ENCODE measurements around the gene MED12.
"Not testable (repeated sequence)": the region's sequence is repeated elsewhere in the genome, so short reads cannot be mapped to it uniquely, and the experiment has no call there.

Gene MED12

DNA sequence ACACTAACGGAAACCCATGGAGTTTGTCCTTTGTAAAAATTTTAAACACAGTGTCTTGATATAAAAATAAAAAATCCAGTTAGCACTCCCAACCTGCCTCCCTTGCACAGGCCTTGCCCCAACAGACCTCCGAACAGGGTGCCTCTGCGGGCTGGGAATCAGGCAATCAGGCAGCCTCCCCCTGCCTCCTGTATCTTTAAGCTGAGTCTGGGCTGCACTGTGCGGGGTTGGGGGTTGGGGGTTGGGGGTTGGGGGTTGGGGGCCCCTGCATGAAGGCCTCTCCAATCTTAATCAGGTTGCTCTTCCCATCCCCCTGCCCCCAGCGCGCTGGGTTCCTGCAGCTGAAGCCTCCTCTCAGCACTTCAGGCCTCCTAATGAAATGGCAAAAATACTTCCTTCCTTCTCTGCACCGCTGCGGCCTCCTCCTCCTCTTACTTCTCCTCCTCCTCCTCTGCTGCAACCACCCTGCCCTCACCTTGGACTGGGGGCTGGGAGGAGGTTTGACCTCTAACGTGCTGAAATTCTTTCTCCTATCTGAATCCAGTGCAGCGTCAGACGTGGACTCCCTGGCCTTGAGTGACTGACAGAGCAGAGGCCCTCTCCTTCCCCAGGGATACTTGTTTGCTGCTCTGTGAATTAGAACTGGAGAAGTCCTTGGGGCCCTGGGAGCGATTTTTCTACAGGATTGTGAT, 52.9 kb downstream of the MED12 start:
- Histone ChIP-seq H3K36me3 (ENCODE audit: control insufficient read depth in 1 of 2, insufficient read depth in 2 of 2, low read length in 2 of 2) (peaks cover 3% of the 10 kb centered on the region in 2 donors), H3K27ac (ENCODE audit: low read depth, low read length) (no peak overlapping the region), H3K27me3 (ENCODE audit: control insufficient read depth in 1 of 2, insufficient read depth in 2 of 2, low read length in 2 of 2) (no peaks in the 10 kb centered on the region), H3K4me3 (ENCODE audit: low read depth in 1 of 2, low read length in 2 of 2) (no peak overlapping the region), H3K9ac (ENCODE audit: low read depth in 1 of 2, low read length in 2 of 2) (no peak overlapping the region), H3K9me3 (ENCODE audit: control insufficient read depth in 1 of 2, low read length in 2 of 2) (no peaks in the 10 kb centered on the region), H3K4me1 (ENCODE audit: control insufficient read depth in 1 of 2, insufficient read depth in 2 of 2, low read length in 2 of 2) (no peaks in the 10 kb centered on the region)

DNA sequence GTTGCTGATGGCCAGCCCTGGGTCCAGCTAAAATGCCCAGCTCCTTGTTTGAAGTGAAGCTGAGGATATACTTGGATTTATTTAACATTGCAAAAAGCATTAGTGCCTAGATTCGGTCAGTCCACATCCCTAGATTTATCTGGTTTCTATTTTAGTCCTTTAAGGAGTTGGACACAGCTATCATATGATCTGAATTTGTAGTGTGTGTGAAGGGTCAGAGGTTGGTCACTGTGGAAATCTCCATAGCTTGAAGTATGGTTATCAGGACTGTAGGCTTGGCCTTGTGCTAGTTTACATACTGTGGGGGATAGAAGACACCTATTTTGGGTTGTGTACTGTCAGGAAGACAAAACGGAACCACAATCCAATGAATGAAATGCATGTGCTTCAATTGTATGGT, 55.0 kb downstream of the MED12 start:
- H3K4me1 ChIP-seq (ENCODE audit: control insufficient read depth in 1 of 2, insufficient read depth in 2 of 2, low read length in 2 of 2) = no peaks in the 10 kb centered on the region
- no peak overlapping the region for H3K4me3 ChIP-seq (ENCODE audit: low read depth in 1 of 2, low read length in 2 of 2)
- H3K27me3 ChIP-seq (ENCODE audit: control insufficient read depth in 1 of 2, insufficient read depth in 2 of 2, low read length in 2 of 2) = no peaks in the 10 kb centered on the region
- peaks cover 0 to 8% of the 10 kb centered on the region in 2 donors for H3K36me3 ChIP-seq (ENCODE audit: control insufficient read depth in 1 of 2, insufficient read depth in 2 of 2, low read length in 2 of 2)
- H3K27ac ChIP-seq (ENCODE audit: low read depth, low read length) = no peak overlapping the region
- H3K9ac ChIP-seq (ENCODE audit: low read depth in 1 of 2, low read length in 2 of 2) = no peak overlapping the region
- H3K9me3 ChIP-seq (ENCODE audit: control insufficient read depth in 1 of 2, low read length in 2 of 2) = no peaks in the 10 kb centered on the region

DNA sequence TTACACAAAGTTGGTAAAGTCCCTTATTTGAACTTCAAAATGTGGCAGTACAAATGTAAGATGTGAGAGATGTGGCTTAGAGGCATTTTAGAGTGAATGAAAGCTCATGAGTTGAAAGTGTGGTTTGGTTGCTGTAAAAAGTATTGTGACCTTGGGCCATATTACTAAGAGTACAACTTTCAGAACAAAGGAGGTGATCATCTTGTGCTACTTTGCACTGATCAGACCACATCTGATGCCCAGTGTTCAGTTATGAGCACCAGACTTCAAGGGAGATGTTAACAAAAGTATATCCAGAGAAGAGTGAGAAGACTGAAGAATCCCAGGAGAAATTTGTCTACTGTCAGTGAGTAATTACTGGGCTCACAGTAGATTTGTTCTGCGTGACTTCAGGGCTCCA, 56.4 kb downstream of the MED12 start:
- Histone ChIP-seq H3K27me3 (ENCODE audit: control insufficient read depth in 1 of 2, insufficient read depth in 2 of 2, low read length in 2 of 2) (no peaks in the 10 kb centered on the region), H3K4me1 (ENCODE audit: control insufficient read depth in 1 of 2, insufficient read depth in 2 of 2, low read length in 2 of 2) (no peaks in the 10 kb centered on the region), H3K9me3 (ENCODE audit: control insufficient read depth in 1 of 2, low read length in 2 of 2) (no peaks in the 10 kb centered on the region), H3K27ac (ENCODE audit: low read depth, low read length) (no peak overlapping the region), H3K9ac (ENCODE audit: low read depth in 1 of 2, low read length in 2 of 2) (no peak overlapping the region), H3K4me3 (ENCODE audit: low read depth in 1 of 2, low read length in 2 of 2) (no peak overlapping the region), H3K36me3 (ENCODE audit: control insufficient read depth in 1 of 2, insufficient read depth in 2 of 2, low read length in 2 of 2) (peaks cover 0 to 8% of the 10 kb centered on the region in 2 donors)

DNA sequence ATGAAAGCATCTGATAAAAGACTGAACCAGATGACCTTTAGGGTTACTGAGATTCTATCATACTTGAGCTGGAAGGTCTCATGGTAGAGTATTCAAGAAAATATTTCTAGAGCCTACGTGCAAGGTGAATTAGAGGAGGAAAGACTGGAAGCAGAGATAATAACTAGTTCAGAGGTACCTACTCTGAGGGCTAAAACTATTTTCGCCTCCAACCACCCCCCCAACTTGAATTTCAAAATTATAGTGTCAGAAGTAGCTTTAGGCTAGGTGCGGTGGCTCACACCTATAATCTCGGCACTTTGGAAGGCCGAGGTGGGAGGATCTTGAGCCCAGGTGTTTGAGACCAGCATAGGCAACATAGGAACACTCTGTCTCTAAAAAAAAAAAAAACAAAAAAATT, 57.1 kb downstream of the MED12 start:
- H3K4me3 ChIP-seq (ENCODE audit: low read depth in 1 of 2, low read length in 2 of 2) = no peak overlapping the region
- no peaks in the 10 kb centered on the region for H3K4me1 ChIP-seq (ENCODE audit: control insufficient read depth in 1 of 2, insufficient read depth in 2 of 2, low read length in 2 of 2)
- peaks cover 0 to 8% of the 10 kb centered on the region in 2 donors for H3K36me3 ChIP-seq (ENCODE audit: control insufficient read depth in 1 of 2, insufficient read depth in 2 of 2, low read length in 2 of 2)
- no peak overlapping the region for H3K9ac ChIP-seq (ENCODE audit: low read depth in 1 of 2, low read length in 2 of 2)
- H3K27ac ChIP-seq (ENCODE audit: low read depth, low read length) = no peak overlapping the region
- H3K27me3 ChIP-seq (ENCODE audit: control insufficient read depth in 1 of 2, insufficient read depth in 2 of 2, low read length in 2 of 2) = no peaks in the 10 kb centered on the region
- H3K9me3 ChIP-seq (ENCODE audit: control insufficient read depth in 1 of 2, low read length in 2 of 2) = no peaks in the 10 kb centered on the region

DNA sequence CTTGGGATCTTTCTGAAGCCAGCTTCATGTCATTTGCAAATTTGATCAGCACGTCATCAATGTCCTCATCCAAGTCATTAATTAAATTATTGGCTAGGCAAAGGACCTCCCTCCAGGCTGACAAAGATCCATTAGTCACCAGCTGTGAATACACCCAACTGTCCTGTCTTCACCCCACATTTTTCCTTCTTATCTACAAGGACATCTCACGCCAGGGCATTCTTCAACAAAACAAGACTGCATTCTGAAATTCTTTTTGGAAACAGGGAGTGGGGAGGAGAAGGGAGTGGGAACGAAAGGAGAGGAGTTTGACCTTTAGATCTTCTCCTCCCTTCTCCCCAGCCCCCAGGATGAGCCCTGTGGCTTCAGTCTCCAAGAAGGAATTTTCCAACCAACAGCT, 58.9 kb downstream of the MED12 start:
- Histone ChIP-seq H3K9me3 (ENCODE audit: control insufficient read depth in 1 of 2, low read length in 2 of 2) (no peaks in the 10 kb centered on the region), H3K9ac (ENCODE audit: low read depth in 1 of 2, low read length in 2 of 2) (no peak overlapping the region), H3K27ac (ENCODE audit: low read depth, low read length) (no peak overlapping the region), H3K27me3 (ENCODE audit: control insufficient read depth in 1 of 2, insufficient read depth in 2 of 2, low read length in 2 of 2) (no peaks in the 10 kb centered on the region), H3K36me3 (ENCODE audit: control insufficient read depth in 1 of 2, insufficient read depth in 2 of 2, low read length in 2 of 2) (peaks cover 0 to 8% of the 10 kb centered on the region in 2 donors), H3K4me1 (ENCODE audit: control insufficient read depth in 1 of 2, insufficient read depth in 2 of 2, low read length in 2 of 2) (peaks cover 0 to 4% of the 10 kb centered on the region in 2 donors), H3K4me3 (ENCODE audit: low read depth in 1 of 2, low read length in 2 of 2) (no peak overlapping the region)

DNA sequence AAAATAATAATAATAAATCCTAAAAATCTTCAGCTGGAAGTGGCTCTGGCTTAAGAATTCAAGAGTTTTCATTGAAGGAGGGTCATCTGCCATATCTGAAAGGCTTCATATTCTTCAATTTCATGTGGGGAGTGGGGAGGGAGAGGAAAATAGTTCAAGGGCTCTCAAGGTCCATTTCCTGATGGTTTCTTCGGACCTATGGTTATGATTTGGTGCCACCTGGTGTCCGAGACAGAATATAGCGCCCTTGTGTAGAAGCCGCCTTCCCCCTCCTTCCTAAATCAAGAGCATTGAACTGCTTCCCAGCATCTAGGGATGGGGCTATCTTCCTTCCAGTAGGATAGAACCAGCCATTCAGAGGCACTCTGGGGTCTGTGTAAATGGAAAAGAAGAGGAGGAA, 60.5 kb downstream of the MED12 start:
- H3K9me3 ChIP-seq (ENCODE audit: control insufficient read depth in 1 of 2, low read length in 2 of 2) = no peaks in the 10 kb centered on the region
- H3K4me1 ChIP-seq (ENCODE audit: control insufficient read depth in 1 of 2, insufficient read depth in 2 of 2, low read length in 2 of 2) = peaks cover 4 to 11% of the 10 kb centered on the region in 2 donors
- no peaks in the 10 kb centered on the region for H3K27me3 ChIP-seq (ENCODE audit: control insufficient read depth in 1 of 2, insufficient read depth in 2 of 2, low read length in 2 of 2)
- H3K4me3 ChIP-seq (ENCODE audit: low read depth in 1 of 2, low read length in 2 of 2) = no peak overlapping the region
- H3K36me3 ChIP-seq (ENCODE audit: control insufficient read depth in 1 of 2, insufficient read depth in 2 of 2, low read length in 2 of 2) = peaks cover 0 to 5% of the 10 kb centered on the region in 2 donors
- no peak overlapping the region for H3K27ac ChIP-seq (ENCODE audit: low read depth, low read length)
- no peak overlapping the region for H3K9ac ChIP-seq (ENCODE audit: low read depth in 1 of 2, low read length in 2 of 2)

DNA sequence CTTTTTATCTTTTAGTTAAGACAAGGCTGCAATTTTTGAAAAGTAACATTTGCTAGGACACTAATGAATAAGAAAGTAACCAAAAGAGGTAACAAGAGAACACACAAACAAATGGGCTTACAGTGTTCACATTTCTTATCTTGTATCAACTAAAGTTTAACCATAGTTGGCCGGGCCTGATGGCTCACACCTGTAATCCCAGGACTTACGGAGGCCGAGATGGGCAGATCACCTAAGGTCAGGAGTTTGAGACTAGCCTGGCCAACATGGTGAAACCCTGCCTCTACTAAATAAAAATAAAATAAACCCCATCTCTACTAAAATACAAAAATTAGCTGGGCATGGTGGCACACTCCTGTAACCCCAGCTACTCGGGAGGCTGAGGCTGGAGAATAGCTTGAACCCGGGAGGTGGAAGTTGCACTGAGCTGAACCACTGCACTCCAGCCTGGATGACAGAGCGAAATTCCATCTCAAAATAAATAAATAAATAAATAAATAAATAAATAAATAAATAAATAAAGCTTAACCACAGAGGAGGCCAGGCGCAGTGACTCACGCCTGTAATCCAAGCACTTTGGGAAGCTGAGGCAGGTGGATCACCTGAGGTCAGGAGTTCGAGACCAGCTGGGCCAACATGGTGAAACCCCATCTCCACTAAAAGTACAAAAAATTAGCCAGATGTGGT, 62.3 kb downstream of the MED12 start:
- H3K9me3 ChIP-seq (ENCODE audit: control insufficient read depth in 1 of 2, low read length in 2 of 2); H3K36me3 ChIP-seq (ENCODE audit: control insufficient read depth in 1 of 2, insufficient read depth in 2 of 2, low read length in 2 of 2); H3K27ac ChIP-seq (ENCODE audit: low read depth, low read length); H3K9ac ChIP-seq (ENCODE audit: low read depth in 1 of 2, low read length in 2 of 2); H3K4me3 ChIP-seq (ENCODE audit: low read depth in 1 of 2, low read length in 2 of 2); H3K27me3 ChIP-seq (ENCODE audit: control insufficient read depth in 1 of 2, insufficient read depth in 2 of 2, low read length in 2 of 2): not testable (repeated sequence)
- H3K4me1 ChIP-seq (ENCODE audit: control insufficient read depth in 1 of 2, insufficient read depth in 2 of 2, low read length in 2 of 2) = peaks cover 4 to 11% of the 10 kb centered on the region in 2 donors

DNA sequence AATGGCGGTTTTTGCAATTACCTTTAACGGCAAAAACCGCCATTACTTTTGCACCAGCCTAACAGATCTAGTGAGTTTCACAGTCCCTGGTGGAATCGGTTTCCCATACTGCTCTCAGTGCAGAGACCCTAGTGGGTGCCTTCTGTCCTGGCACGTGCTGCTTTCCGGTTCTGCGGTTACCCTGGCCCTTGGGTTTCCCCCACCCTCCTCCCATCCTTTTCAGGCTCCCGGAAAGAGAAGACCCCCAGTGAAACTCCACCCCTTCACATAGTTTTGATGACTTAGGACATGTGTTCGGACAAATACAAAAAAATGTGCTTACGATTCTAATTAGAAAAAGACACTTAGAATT, 63.1 kb downstream of the MED12 start:
- H3K36me3 ChIP-seq (ENCODE audit: control insufficient read depth in 1 of 2, insufficient read depth in 2 of 2, low read length in 2 of 2) = peaks cover 0 to 5% of the 10 kb centered on the region in 2 donors
- peak overlapping the region; percentile 73 for H3K27ac ChIP-seq (ENCODE audit: low read depth, low read length)
- no peaks in the 10 kb centered on the region for H3K9me3 ChIP-seq (ENCODE audit: control insufficient read depth in 1 of 2, low read length in 2 of 2)
- H3K4me1 ChIP-seq (ENCODE audit: control insufficient read depth in 1 of 2, insufficient read depth in 2 of 2, low read length in 2 of 2) = peaks cover 4 to 11% of the 10 kb centered on the region in 2 donors
- H3K27me3 ChIP-seq (ENCODE audit: control insufficient read depth in 1 of 2, insufficient read depth in 2 of 2, low read length in 2 of 2) = no peaks in the 10 kb centered on the region
- H3K9ac ChIP-seq (ENCODE audit: low read depth in 1 of 2, low read length in 2 of 2) = peak overlapping the region; percentile 57 to 81
- peak overlapping the region; percentile 64 to 76 for H3K4me3 ChIP-seq (ENCODE audit: low read depth in 1 of 2, low read length in 2 of 2)

DNA sequence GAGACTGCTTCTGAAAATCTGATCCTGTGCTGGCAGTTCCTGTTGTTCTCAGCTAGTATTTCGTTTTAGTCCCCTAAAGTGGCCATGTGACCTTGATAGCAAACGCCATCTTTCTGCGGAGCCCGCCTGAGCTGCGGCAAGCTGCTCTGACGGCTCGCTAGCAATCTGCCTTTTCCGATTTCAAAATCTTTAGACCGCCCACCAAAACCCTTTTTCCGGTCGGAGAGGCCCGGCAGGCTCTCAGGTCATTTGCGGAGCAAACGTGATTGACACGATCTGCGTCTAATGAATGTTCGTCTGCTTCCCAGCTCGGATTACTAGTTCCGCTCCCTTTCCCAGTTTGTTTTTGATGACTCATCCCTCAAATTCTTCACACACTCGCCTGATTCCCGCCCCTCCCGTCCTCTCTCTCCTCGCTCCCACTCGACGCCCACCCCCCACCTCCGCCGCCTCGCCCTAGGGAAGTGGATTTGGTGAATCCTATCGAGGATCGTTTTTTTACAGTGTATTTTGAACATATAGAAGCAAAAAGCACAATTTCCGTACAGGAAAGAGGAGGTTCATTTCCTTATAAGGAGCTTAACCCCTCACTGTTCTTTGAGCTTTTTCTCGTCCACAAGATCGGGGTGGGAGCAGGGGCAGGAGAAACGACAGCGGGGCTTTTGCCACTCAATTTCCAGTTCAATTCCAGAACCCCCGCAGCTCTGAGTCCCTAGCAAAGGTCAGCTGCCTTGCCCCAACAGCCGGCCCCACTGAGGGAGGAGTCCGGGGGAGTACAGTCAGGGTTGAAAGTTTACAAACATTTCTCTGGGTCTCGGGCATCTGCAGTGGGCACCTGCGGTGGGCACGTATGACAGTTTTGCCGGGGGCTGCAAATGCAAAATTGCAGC, 63.8 kb downstream of the MED12 start:
- no peaks in the 10 kb centered on the region for H3K27me3 ChIP-seq (ENCODE audit: control insufficient read depth in 1 of 2, insufficient read depth in 2 of 2, low read length in 2 of 2)
- no peaks in the 10 kb centered on the region for H3K9me3 ChIP-seq (ENCODE audit: control insufficient read depth in 1 of 2, low read length in 2 of 2)
- peaks cover 4 to 11% of the 10 kb centered on the region in 2 donors for H3K4me1 ChIP-seq (ENCODE audit: control insufficient read depth in 1 of 2, insufficient read depth in 2 of 2, low read length in 2 of 2)
- H3K4me3 ChIP-seq (ENCODE audit: low read depth in 1 of 2, low read length in 2 of 2) = peak overlapping the region; percentile 64 to 76
- peaks cover 0 to 5% of the 10 kb centered on the region in 2 donors for H3K36me3 ChIP-seq (ENCODE audit: control insufficient read depth in 1 of 2, insufficient read depth in 2 of 2, low read length in 2 of 2)
- peak overlapping the region; percentile 57 to 81 for H3K9ac ChIP-seq (ENCODE audit: low read depth in 1 of 2, low read length in 2 of 2)
- peak overlapping the region; percentile 73 for H3K27ac ChIP-seq (ENCODE audit: low read depth, low read length)

DNA sequence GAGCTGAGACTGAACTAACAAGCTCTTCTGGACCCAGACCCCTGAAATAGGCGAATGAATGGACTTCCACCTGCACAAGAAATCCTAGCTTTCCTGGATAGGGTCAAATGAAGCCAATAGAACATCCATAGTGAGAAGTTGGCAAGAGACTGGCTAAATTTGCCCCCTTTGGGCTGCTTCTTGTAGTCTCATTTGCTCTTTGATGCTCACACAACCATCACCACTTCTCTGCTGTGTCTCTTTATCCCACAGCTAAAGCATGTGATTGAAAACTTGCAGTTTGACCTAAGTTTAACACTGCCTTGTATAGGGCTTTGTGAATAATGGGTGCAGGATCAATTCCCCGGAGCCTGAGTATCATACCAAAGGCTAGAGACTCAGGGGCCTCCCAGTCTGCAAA, 64.5 kb downstream of the MED12 start:
- Histone ChIP-seq H3K4me3 (ENCODE audit: low read depth in 1 of 2, low read length in 2 of 2) (peak overlapping the region in 1 of 2 donors; percentile 69), H3K9me3 (ENCODE audit: control insufficient read depth in 1 of 2, low read length in 2 of 2) (no peaks in the 10 kb centered on the region), H3K36me3 (ENCODE audit: control insufficient read depth in 1 of 2, insufficient read depth in 2 of 2, low read length in 2 of 2) (peaks cover 0 to under 1% of the 10 kb centered on the region in 2 donors), H3K4me1 (ENCODE audit: control insufficient read depth in 1 of 2, insufficient read depth in 2 of 2, low read length in 2 of 2) (peaks cover 4 to 11% of the 10 kb centered on the region in 2 donors), H3K9ac (ENCODE audit: low read depth in 1 of 2, low read length in 2 of 2) (peak overlapping the region in 1 of 2 donors; percentile 80), H3K27ac (ENCODE audit: low read depth, low read length) (no peak overlapping the region), H3K27me3 (ENCODE audit: control insufficient read depth in 1 of 2, insufficient read depth in 2 of 2, low read length in 2 of 2) (no peaks in the 10 kb centered on the region)
